GM18907 (cell line): ENCODE measurements around the gene TYW1B.
"Not testable (repeated sequence)": the region's sequence is repeated elsewhere in the genome, so short reads cannot be mapped to it uniquely, and the experiment has no call there.

ENCODE experiments used
- ATAC-seq: cut with Tn5 transposase; IDR thresholded peaks from one replicate; pipeline ENCODE4 v1.9.1; 2021; ENCODE audit warnings: mild to moderate bottlenecking, moderate library complexity; ENCODE audit not compliant: unreplicated experiment

TYW1B gene

GRCh38 chr7:72827839-72828591 is at the start of gene TYW1B:
TSS of gene TYW1B (minus strand) at chr7:72828200. CDS start at chr7:72828075, 125 bp downstream.
- peak; percentile 91 for ATAC-seq

- ATAC-seq = not testable (repeated sequence)
Measured at GRCh38 chr7:72867591-72867990, 39.6 kb upstream of the TYW1B start.

- ATAC-seq = not testable (repeated sequence)
Measured at GRCh38 chr7:72858846-72859400, 30.9 kb upstream of the TYW1B start.

DNA sequence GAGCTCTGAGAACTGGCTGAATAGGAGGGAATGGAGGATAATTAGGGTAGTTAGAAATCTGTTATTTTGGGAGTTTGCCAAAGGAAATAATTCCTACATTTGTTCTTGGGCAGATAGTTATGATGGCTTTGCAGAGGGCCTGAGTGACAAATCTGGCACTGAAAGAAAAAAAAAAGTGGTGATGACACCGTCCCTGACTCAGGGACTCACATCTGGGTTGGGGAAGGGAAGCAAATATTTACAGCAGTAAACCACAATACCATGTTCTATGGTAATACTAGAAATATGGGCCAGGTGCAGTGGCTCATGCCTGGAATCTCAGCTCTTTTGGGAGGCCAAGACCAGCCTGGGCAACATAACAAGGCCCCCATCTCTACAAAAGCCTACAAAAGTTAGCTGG is 29.9 kb upstream of the TYW1B start:
- not testable (repeated sequence) for ATAC-seq

DNA sequence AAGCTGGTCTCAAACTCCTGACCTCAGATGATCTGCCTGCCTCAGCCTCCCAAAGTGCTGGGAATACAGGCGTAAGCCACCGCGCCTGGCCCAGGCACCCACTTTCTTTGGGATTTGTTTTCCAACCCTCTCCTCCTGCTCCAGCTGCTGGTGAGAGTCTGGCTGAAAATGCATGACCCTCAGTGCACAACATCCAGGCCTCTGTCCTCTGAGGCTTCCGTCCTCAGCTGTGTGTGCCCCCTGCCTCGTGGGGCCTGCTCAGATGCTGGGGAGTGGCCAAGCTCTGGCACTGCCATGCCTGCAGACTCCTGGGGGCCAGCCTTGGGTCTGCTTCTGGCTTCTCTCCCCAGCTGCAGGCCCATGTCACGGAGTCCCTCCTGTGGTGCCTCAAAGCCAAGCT is 27.3 kb upstream of the TYW1B start:
- ATAC-seq = not testable (repeated sequence)

- not testable (repeated sequence) for ATAC-seq
Measured at GRCh38 chr7:72852937-72853336, 24.9 kb upstream of the TYW1B start.

DNA sequence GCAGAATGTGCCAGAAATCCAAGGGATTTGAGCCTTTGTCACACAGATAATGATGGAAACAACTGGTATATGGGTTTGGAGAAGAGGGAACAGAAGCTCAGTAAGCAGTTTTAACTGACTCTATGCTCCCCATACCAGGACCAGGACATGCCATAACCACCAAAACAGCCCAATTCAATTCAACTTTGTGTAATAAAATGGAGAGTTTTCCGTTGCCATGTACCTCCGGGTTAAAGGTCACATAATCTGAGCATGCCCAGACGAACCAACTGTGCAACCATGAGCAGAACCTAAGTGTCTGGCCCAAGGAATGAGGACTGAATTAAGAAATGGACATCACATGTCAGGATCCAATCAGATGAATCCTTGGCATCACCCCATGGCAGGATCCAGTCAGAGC is 22.7 kb upstream of the TYW1B start:
- not testable (repeated sequence) for ATAC-seq

DNA sequence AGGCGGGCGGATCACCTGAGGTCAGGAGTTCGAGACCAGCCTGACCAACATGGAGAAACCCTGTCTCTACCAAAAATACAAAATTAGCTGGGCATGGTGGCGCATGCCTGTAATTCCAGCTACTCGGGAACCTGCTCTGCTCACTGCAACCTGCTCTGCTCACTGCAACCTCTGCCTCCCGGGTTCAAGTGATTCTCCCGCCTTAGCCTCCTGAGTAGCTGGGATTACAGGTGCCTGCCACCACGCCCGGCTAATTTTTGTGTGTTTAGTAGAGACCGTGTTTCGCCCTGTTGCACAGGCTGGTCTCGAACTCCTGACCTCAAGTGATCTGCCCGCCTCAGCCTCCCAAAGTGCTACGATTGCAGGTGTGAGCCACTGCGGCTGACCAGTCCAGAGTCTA is 16.1 kb upstream of the TYW1B start:
- not testable (repeated sequence) for ATAC-seq

DNA sequence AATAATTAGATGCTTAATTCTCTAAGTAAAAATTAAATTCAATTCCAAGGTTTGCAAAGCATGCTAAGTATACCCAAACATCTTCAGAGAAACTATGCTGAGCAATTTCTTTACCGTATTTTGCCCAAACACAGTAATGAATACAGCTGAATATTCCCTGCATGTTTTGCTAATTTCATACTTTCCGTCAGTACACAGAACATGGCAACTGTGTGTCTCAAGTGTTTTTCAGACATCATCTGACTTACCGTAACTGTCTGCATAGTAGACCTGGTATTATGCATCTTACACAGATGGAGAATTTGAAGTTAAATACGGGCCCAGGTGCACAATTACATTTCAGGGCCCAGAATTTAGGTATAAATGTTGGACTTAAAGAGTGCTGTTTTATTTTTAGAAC is 15.2 kb upstream of the TYW1B start:
- ATAC-seq = not testable (repeated sequence)

DNA sequence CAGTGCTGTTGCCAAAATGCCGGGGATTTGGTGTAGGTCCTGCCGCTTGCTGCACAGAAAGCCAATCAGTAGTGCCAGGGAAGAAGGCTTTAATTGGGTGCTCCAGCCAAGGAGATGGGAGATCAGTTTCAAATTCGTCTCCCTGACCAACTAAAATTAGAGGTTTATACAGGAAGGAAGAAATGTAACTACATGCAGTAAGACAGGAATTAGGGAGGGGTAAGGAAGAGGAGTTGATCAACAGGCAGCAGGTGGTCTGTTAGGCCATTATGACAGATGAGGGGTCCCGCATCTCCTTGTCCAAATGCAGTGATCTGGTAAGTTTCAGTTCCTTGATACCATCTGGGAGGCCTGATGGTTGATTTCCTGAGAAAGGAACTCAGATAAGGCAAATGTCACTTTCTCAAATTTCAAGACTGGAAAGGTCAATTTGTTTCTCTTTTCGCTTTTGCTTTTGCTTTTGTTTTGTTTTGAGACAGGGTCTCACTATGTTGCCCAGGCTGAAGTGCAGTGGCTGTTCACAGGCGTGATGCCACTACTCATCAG is 13.0 kb upstream of the TYW1B start:
- ATAC-seq = not testable (repeated sequence)

DNA sequence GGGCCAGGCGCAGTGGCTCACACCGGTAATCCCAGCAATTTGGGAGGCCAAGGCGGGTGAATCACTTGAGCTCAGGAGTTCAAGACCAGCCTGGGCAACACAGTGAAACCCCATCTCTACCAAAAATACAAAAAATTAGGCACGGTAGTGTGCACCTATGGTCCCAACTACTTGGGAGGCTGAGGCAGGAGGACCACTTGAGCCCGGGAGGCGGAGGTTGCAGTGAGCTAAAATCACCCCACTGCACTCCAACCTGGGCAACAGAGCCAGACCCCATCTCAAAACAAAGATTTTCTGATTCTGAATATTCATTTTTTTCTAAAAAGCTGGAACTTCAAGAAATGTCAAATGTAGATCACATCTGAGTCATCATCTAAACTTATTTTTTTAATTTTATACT is 10.3 kb upstream of the TYW1B start:
- not testable (repeated sequence) for ATAC-seq

GRCh38 chr7:72837291-72837690 is 9.3 kb upstream of the TYW1B start:
- not testable (repeated sequence) for ATAC-seq

DNA sequence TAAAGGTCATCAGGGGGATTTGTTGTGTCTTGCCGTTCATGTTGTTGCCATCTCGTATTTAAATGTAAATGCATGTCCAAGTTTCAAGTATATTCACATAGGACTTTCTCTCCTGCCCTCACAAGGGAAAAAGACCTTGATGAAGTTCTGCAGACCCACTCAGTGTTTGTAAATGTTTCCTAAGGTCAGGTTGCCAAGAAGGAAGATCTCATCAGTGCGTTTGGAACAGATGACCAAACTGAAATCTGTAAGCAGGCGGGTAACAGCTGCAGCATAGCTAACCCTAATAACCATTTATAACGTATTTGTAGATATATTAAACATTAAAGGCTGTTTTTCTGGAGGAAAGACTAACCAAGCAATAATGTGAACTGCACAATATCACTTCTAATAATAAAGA is 2.6 kb upstream of the TYW1B start:
- not testable (repeated sequence) for ATAC-seq

GRCh38 chr7:72829687-72830354 is 1.8 kb upstream of the TYW1B start:
- ATAC-seq = peak; percentile 38

GRCh38 chr7:72829291-72829686 is 1.3 kb upstream of the TYW1B start:
- ATAC-seq = peak; percentile 63

GRCh38 chr7:72823765-72824732 is 4.0 kb downstream of the TYW1B start:
- not testable (repeated sequence) for ATAC-seq

- not testable (repeated sequence) for ATAC-seq
Measured at GRCh38 chr7:72822497-72822896, 5.5 kb downstream of the TYW1B start.

GRCh38 chr7:72818663-72819361 is 9.2 kb downstream of the TYW1B start:
- not testable (repeated sequence) for ATAC-seq

DNA sequence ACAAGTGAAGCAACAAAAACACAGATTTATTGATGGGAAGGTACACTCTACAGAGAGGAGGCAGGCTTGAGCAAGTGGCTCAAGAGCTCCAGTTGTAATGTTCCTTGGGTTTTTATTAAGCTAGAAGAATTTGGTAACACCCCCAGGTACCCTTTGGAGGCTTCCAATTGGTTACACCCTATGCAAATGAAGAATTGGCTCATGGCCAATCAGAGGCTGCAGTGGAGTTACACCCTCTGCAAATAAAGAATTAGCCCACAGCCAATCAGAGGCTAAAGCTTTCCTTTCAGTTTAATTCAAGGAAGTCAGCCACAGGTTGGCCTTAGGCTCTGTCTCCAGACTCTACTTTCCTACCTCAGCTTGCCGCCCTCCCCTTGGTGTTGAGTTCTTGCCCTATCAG is 10.3 kb downstream of the TYW1B start:
- ATAC-seq = not testable (repeated sequence)
